SIG-M5 (cell line): Measurements from ENCODE around the gene NUMBL.

Experiments
- DNase-seq: peaks from one replicate; lab custom pipeline; 2025; lab: John Stamatoyannopoulos, UW

NUMBL gene

GRCh38 chr19:40716031-40716481 lies 25.6 kb upstream of the NUMBL start:
- no peak for DNase-seq

DNA sequence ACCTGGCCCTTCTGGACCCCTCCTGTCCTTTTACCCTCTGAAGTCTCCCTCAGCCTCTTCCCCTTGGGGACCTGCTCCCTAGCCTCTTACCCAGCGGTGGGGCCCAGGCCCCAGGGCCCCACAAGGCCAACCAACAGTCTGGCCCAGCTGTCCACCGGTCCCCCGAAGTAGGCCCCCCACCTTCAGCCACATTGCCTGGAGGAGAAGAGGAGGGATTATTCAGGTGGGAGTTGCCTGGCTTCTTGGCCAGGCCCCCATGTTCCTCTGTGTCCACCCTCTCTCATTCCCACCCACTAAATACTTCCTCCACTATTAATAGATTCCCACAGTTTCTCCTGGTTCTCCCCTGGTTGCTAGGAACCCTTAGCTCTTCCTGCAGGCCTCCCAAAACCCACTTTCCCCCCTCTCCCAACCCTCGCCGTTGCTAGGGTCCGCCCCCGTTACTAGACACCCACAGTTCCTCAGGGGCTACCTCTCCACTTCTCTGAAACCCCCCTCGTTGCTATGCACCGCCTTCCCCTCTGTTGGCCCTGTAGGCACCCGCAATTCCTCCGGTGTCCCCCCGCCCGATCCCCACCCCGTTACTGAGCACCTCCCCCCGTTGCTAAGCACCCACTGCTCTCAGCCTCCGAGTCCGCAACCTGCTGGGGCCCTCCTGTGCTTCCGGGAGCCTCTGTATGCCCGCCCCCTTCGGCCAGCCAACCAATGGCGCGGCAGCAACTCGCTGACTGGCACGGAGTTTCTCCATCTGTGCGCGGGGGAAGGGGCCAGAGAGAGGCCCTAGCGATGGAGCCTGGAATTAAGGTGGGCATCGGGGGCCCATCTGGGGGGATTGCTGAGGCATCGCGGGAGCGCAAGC lies 24.2 kb upstream of the NUMBL start:
- DNase-seq, result no peak

- DNase-seq, result no peak
These were observed 23.5 kb upstream of the NUMBL start for GRCh38 chr19:40713939-40714338.

DNA sequence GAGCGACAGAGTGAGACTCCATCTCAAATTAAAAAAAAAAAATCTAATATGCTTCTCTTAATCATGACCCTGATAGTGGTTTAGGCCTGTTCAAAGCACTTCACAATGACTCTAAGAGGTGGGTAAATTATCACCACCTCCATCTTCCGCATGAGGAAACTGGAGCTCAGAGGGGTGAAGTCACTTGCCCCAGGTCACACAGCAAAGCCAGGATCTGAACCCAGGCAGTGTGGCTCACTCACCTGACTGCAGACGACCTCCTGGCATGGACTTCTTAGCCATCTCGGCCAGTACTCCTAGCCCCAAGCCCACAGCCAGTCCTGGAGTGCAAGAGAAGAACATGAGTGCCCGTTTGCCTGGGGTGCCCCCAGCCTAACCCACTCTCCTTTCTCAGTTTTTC lies 19.4 kb upstream of the NUMBL start:
- no peak for DNase-seq

DNA sequence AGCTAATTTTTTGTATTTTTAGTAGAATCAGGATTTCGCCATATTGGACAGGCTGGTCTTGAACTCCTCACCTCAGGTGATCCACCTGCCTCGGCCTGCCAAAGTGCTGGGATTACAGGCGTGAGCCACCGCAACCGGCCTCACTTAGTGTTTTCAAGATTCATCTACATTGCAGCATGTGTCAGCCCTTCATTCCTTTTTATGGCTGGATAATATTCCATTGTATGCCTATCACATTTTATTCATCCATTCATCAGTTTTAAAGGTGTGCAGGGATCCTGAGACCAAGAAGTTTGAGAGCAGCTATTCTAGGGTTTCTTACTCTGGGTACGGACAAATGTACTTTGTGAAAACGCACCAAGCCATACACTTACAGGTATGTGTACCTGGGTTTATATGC lies 17.2 kb upstream of the NUMBL start:
- DNase-seq, result no peak

GRCh38 chr19:40705950-40706619 lies 15.6 kb upstream of the NUMBL start:
- DNase-seq, result no peak

GRCh38 chr19:40705362-40705651 lies 14.9 kb upstream of the NUMBL start:
- no peak for DNase-seq

DNA sequence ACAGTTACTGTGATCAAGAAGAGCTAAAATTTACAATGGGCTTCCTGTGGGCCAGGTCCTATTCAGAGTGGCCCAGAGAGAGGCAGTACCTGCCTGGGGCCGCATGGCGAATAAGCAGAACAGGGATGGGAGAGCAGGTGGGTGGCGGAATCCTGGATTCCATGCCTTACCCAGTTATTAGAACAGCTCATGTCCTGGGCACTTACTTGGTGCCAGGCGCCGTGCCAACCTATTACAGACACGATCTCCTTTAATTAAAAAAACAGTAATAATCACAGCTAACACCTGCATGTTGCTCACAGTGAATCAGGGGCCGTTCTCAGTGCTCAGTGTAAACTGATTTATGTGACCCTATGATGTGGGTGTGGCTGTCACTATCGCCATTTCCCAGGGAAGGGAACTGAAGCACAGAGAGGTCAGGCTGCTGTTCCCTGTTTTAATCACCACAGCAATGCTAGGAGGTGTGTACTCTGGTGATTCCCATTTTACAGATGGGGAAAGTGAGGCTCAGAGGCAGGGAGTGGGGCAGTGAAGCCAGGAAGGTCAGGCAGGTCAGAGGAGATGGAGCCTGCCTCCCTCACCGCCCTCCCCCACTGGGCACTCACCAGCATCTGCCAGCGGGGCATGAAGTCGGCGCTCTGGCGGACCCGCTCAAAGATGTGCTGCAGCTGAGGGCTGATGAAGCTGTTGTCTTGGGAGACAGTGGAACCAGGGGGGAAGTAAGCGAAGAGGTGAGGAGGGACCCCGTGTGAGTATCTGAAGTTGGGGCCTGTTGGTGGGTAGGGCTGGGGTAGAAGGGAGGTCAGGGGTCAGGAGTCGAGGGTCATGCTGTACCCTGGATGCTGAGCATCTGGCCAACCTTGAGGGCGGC lies 14.3 kb upstream of the NUMBL start:
- DNase-seq, result no peak

- DNase-seq, result no peak
These were observed 12.7 kb upstream of the NUMBL start for GRCh38 chr19:40703029-40703755.

GRCh38 chr19:40702337-40703012 lies 12.0 kb upstream of the NUMBL start:
- DNase-seq, result no peak

DNA sequence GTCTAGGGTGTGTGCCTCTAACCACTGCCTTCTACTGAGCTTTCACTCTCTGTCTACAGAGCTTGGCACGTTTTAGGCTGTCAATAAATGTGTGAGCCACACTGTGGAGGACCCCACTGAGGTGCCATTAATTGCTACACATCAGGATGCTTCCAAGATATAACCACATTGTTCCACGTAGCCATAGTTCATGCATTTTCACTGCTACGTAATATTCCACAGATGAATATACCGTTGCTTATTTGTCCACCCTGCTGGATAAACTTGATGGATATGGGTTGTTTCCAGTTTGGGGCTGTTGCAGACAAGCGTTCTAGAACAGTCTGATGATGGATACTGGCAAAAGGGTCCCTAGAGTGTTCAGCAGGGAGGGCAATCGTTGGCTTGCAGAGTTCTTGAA lies 11.3 kb upstream of the NUMBL start:
- DNase-seq, result no peak

DNA sequence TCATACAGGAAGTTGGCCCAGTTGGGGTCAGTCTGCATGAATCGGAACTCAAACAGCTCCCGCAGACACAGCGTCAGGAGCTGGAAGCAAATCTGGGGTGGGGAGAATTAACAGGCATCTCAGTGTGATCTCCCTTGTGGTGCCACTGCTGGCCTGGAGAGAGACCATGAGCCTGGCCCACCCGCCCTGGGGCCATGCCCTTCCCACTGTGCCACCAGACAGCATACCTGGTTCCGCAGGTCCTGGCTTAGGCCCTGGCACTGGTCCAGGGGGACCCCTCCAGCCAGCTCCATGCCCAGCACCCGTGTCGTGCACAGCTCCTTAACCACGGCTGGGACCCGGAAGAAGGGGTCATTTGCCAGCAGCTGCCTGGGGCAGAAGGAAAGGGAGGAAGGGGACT lies 9.6 kb upstream of the NUMBL start:
- DNase-seq, result no peak

DNA sequence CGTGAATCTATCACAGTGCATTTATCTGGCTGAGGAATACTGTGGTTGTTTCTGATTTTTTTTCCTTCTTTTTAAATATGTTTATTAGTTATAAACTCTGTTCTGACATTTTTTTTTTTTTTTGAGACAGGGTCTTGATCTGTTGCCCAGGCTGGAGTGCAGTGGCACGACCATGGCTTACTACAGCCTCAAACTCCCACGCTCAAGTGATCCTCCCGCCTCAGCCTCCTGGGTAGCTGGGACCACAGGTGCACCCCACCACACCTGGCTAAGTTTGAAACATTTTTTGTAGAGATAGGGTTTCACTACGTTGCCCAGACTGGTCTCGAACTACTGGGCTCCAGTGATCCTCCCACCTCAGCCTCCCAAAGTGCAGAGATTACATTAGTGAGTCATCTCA lies 6.6 kb upstream of the NUMBL start:
- DNase-seq, result no peak

DNA sequence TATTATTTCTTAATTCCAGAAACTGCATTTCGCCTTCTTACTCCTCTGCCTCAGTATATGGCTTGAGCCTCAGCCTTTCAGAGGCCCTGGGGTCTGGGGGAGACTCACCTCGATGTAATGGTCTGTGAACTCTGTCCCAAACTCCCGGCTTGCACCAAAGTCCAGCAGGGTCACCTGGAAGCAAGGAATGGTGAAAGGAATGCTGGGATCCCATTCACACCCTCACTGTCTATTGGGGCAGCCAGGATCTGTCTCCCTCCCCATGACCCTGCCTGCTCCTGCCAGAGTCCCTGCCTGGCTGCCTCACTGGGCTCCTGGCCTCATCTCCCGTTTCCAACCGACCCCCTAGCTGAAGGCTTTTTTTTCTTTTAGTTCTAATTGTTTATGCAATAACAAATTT lies 5.4 kb upstream of the NUMBL start:
- DNase-seq, result no peak

GRCh38 chr19:40693896-40694295 lies 3.4 kb upstream of the NUMBL start:
- no peak for DNase-seq

DNA sequence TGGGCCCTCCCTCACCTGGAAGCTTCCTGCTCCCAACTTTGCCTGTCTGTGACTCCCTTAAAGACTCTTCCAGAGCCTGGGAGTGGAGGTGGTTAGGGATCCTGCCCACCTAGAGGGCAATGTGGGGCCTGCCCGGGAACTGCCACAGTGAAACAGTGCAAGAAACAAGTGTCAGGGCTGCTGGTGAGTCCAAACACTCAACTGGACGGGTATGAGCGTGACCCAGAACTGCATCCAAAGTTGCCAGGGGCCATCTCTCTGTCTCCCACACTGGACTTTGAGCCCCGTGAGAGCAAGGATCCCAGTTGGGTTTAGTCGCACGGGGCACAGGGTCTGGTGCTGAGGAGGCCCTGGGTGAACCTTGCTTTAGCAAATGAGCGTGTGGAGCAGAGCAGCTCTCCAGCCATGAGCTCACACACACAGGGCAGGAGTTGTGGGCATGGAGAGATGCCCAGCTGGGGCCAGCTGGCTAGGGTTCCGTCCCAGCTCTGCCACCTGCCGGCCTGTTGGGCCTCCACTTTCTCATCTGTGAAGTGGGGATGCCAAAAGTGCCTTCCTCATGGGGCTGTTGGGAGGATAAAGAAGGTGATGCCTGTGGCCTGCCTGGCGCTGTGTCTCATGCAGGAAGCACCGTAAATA lies 2.8 kb upstream of the NUMBL start:
- DNase-seq, result no peak

- no peak for DNase-seq
These were observed 1.7 kb upstream of the NUMBL start for GRCh38 chr19:40692212-40692551.

DNA sequence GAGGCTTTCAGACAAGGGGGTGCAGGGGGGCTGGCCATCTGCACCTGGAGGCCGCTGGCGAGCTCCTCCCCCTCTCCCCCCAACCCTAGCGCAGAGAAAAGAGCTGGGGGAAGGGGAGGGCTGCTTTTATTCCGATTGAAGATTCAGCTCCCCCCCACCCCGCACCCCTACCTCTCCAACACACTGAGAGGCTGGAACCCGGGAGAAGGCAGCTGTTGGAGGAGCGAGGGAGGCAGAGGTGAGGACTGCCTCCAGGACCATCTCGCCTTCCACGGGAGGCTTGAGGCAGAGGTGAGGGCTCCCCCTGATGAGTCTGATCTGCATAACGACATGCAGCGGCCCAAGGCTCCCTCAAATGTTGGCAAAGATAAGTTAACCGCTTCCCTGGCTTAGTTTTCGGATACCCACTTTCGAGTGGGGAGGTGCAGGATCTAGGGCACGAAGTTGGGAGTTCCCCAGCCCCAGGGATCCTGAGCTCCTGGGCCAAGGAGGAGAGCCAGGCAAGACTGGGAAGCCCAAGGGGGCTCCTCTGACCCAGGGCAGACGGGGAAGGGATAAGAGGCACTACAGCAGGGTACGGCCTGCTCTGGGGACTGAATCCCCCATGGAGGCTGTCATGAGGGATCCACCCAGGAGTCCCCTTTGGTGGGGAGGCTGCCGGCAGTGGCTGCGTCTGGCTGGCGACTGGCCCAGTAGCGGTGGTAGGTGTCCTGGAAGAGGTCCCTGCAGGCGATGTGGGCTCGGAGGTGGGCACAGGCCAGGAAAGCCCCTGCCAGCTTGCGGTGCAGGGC lies 1.2 kb upstream of the NUMBL start:
- no peak for DNase-seq

- no peak for DNase-seq
These were observed 406 bp upstream of the NUMBL start for GRCh38 chr19:40690693-40691420.
